NB4 (cell line): ENCODE data around the gene IRF2BP2.

Source experiments
- DNase-seq: peaks from one replicate; pipeline ENCODE4 v3.0.0; 2010; ENCODE audit warnings: low read depth
- H3K4me3 ChIP-seq: one replicate; pipeline ENCODE4 v1.5.1; 2011; ENCODE audit warnings: mild to moderate bottlenecking, low read depth, low read length, moderate library complexity
- CTCF ChIP-seq: IDR thresholded peaks from one replicate; pipeline ENCODE4 v1.5.1; 2012; ENCODE audit warnings: low read depth, low read length
- MAX ChIP-seq: IDR thresholded peaks from 2 replicates; pipeline ENCODE4 v1.6.1; 2011; ENCODE audit warnings: low read depth, low read length
- MYC ChIP-seq: IDR thresholded peaks from 2 replicates; pipeline ENCODE4 v1.6.1; 2011; ENCODE audit warnings: low read depth, low read length
- POLR2A ChIP-seq: IDR thresholded peaks from 2 replicates; pipeline ENCODE4 v1.6.1; 2011; ENCODE audit warnings: mild to moderate bottlenecking; ENCODE audit not compliant: insufficient read length; ENCODE audit errors: extremely low read depth

The IRF2BP2 gene

GRCh38 chr1:234602334-234603220, 7.4 kb downstream of the IRF2BP2 start:
- peak overlapping the region; percentile 95 for H3K4me3 ChIP-seq
- peak; percentile 90 for DNase-seq
- TF ChIP-seq CTCF (no peak), POLR2A (peak; percentile 75), MYC (no peak; the same call in 1 of the 2 replicates), MAX (peak; percentile 38)

- DNase-seq = peak; percentile 89
- H3K4me3 ChIP-seq = peak overlapping the region; percentile 95
- TF ChIP-seq MAX (0 out of 2 replicates have a peak, but pooled peaks have one; percentile 14), POLR2A (peak; percentile 41), CTCF (no peak), MYC (peak; percentile 81)
Measured at GRCh38 chr1:234601301-234602017, 8.5 kb downstream of the IRF2BP2 start.

- peak overlapping the region; percentile 43 for H3K4me3 ChIP-seq
- TF ChIP-seq CTCF = no peak
- peak; percentile 32 for TF ChIP-seq POLR2A
- peak; percentile 26; the same call in 1 of the 2 replicates for TF ChIP-seq MAX
- no peak for TF ChIP-seq MYC
- peak; percentile 57 for DNase-seq
Measured at GRCh38 chr1:234600418-234601281, 9.3 kb downstream of the IRF2BP2 start.

- TF ChIP-seq POLR2A = peak; percentile 51
- peak; percentile 91 for TF ChIP-seq MAX
- TF ChIP-seq CTCF = no peak
- peak; percentile 79; the same call in 1 of the 2 replicates for TF ChIP-seq MYC
- peak; percentile 95 for DNase-seq
- peak overlapping the region; percentile 65 for H3K4me3 ChIP-seq
Measured at GRCh38 chr1:234599617-234600417, 10.2 kb downstream of the IRF2BP2 start.
